ENCODE data around the gene LRRC58. TPM values are rescaled to one million over a fixed set of nuclear protein-coding genes. Genes with fewer than 3 reads are reported as not detected.

The LRRC58 gene
- total RNA-seq, 6 experiments from 2014 or later = 14.2 to 17.9 (median 16.3) TPM

GRCh38 chr3:120275618-120276017, 73.5 kb downstream of the LRRC58 start:
- peaks cover 20% of the 10 kb centered on the region for H3K27me3 Mint-ChIP-seq (ENCODE audit: insufficient read depth)
- TF ChIP-seq CTCF (IDR thresholded peaks at IDR 0.05) = no peak
- H3K36me3 Mint-ChIP-seq (ENCODE audit: low read depth) = no peaks in the 10 kb centered on the region; the same call in 1 of the 2 replicates
- peaks cover 12% of the 10 kb centered on the region for H3K4me1 Mint-ChIP-seq (ENCODE audit: low read depth)
- H3K27ac Mint-ChIP-seq = no peak overlapping the region
- no peak overlapping the region for H3K4me3 Mint-ChIP-seq
- H3K9me3 Mint-ChIP-seq = no peaks in the 10 kb centered on the region
- DNase-seq = no peak

- Mint-ChIP-seq H3K4me1 (ENCODE audit: low read depth) (peaks cover 12% of the 10 kb centered on the region), H3K9me3 (no peaks in the 10 kb centered on the region), H3K4me3 (no peak overlapping the region), H3K27me3 (ENCODE audit: insufficient read depth) (peaks cover 20% of the 10 kb centered on the region), H3K36me3 (ENCODE audit: low read depth) (no peaks in the 10 kb centered on the region), H3K27ac (no peak overlapping the region)
- TF ChIP-seq CTCF (IDR thresholded peaks at IDR 0.05) = no peak
- DNase-seq = no peak
Measured at GRCh38 chr3:120274739-120275167, 74.4 kb downstream of the LRRC58 start.

Other genes starting within 250 kb of the LRRC58 start
- under 1 TPM; 0.14 to 0.29 (median 0.21) TPM for gene GPR156, start 64.1 kb downstream of the LRRC58 start, total RNA-seq (2021; fragmentation: NEBNext Ultra II Directional; extraction: Animal tissue kit (Norgen Biotek cat#: 25700))
- 1,000 to 10,000 TPM; 1,595 to 1,958 (median 1,726) TPM for gene FSTL1, start 101.6 kb upstream of the LRRC58 start, total RNA-seq (2021; fragmentation: NEBNext Ultra II Directional; extraction: Animal tissue kit (Norgen Biotek cat#: 25700))
- gene NDUFB4, start 247.0 kb upstream of the LRRC58 start, total RNA-seq (2021; fragmentation: NEBNext Ultra II Directional; extraction: Animal tissue kit (Norgen Biotek cat#: 25700)) = 100 to 1,000 TPM; 174 to 221 (median 198) TPM

Data from HFFc6 (cell line).